ENCODE measurements around the gene CITED1.

- TF ChIP-seq, protein P1, sequence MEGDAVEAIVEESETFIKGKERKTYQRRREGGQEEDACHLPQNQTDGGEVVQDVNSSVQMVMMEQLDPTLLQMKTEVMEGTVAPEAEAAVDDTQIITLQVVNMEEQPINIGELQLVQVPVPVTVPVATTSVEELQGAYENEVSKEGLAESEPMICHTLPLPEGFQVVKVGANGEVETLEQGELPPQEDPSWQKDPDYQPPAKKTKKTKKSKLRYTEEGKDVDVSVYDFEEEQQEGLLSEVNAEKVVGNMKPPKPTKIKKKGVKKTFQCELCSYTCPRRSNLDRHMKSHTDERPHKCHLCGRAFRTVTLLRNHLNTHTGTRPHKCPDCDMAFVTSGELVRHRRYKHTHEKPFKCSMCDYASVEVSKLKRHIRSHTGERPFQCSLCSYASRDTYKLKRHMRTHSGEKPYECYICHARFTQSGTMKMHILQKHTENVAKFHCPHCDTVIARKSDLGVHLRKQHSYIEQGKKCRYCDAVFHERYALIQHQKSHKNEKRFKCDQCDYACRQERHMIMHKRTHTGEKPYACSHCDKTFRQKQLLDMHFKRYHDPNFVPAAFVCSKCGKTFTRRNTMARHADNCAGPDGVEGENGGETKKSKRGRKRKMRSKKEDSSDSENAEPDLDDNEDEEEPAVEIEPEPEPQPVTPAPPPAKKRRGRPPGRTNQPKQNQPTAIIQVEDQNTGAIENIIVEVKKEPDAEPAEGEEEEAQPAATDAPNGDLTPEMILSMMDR (IDR thresholded peaks at IDR 0.05): no peak
- TF ChIP-seq POLR2A (IDR thresholded peaks at IDR 0.05): no peak
Measured at GRCh38 chrX:72306851-72307645, 1.3 kb upstream of the CITED1 start.
